Colonic mucosa (tissue), 4 donors: ENCODE data around the gene MAP3K1. TPM values are rescaled to one million over a fixed set of nuclear protein-coding genes. Genes with fewer than 3 reads are reported as not detected.
A peak's percentile ranks its signal among the peaks of the same experiment; 100 is the strongest.
"Not testable (repeated sequence)": the region's sequence is repeated elsewhere in the genome, so short reads cannot be mapped to it uniquely, and the experiment has no call there.

Experiments used
- DNase-seq: peaks from one replicate; pipeline ENCODE4 v3.0.0-alpha.2; 2020
- H3K27ac ChIP-seq: fragments of 200-600 bp; one replicate; pipeline ENCODE4 v1.8.0; 2021
- H3K27me3 ChIP-seq: fragments of 200-600 bp; one replicate; pipeline ENCODE4 v1.8.0; 2021
- H3K36me3 ChIP-seq: fragments of 200-600 bp; one replicate; pipeline ENCODE4 v1.8.0; 2021
- H3K4me1 ChIP-seq: fragments of 200-600 bp; one replicate; pipeline ENCODE4 v1.8.0; 2021; ENCODE audit warnings: mild to moderate bottlenecking
- H3K4me3 ChIP-seq: fragments of 200-600 bp; one replicate; pipeline ENCODE4 v1.8.0; 2021
- H3K9ac ChIP-seq, 2 donors: one replicate each; pipeline ENCODE4 v1.7.0; 2013; ENCODE audit warnings: control low read depth in 2 of 2, low read depth in 2 of 2, low read length in 2 of 2
- H3K9me3 ChIP-seq: fragments of 200-600 bp; one replicate; pipeline ENCODE4 v1.8.0; 2021
- intact Hi-C: fragments of 100-400 bp; cut with DNase I; formaldehyde crosslinking; loops from one replicate; pipeline ENCODE4 v1.14.1; 2022
- total RNA-seq, 2 donors: library from RNA; stranded (reverse); fragmentation: NEBNext Ultra II Directional in 1 of 2; extraction: Animal tissue kit (Norgen Biotek cat#: 25700) in 1 of 2; gene quantifications; one replicate each; pipeline ENCODE4 v1.2.1, GENCODE V29; 2021
- TF ChIP-seq, protein P1 (sequence below): fragments of 200-600 bp; IDR thresholded peaks from one replicate; pipeline ENCODE4 v1.8.0; 2022; ENCODE audit warnings: antibody characterized with exemption, mild to moderate bottlenecking
- donor health status: healthy.
- donor health status: DM: no; HTN: no; CAD: no.
- donor health status: DM: no; HTN: no; CAD: no.

Gene MAP3K1
- total RNA-seq, 2 donors from 2014 or later: 12.2 to 12.6 TPM

DNA sequence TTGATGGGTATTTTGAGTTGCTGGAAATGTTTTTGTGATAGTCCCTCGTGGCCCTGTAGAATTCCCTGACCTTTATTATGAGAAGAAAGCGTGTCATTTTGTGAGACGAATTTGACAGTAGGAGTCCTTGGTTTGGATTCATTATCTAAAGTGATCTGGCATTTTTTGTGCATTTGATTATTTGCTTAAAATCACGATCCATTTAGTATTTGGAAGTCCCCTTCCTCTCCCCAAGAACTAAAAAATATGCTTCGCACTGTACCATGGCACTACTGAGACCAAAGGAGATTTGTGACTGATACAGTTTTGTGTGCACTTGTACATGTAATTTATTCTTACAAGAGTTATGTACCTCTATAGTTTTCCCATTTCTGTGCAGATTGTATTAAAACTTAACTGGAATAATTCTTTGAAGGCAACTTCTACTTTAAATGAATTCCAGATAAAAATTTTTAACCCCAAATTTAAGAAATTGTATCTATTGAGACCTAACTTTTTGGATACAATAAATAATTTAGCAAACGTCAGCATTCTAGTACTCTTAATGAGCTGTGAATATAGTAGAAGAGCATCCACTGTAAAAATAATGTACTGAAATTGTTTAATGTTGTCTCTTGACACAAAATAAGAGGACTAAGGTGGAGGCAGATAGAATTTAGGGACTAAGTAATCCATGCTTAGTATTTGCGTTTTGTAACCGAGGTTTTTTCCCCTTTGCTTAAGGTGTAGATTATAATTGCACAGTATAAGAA, 2.1 kb downstream of the MAP3K1 start:
- Histone ChIP-seq H3K9me3 (no peaks in the 10 kb centered on the region), H3K27me3 (no peaks in the 10 kb centered on the region), H3K27ac (peak overlapping the region; percentile 93), H3K36me3 (no peaks in the 10 kb centered on the region), H3K9ac (peak overlapping the region; percentile 93 to 94), H3K4me1 (peaks cover 3% of the 10 kb centered on the region), H3K4me3 (peak overlapping the region; percentile 92)
- no peak for DNase-seq
- TF ChIP-seq, protein P1, sequence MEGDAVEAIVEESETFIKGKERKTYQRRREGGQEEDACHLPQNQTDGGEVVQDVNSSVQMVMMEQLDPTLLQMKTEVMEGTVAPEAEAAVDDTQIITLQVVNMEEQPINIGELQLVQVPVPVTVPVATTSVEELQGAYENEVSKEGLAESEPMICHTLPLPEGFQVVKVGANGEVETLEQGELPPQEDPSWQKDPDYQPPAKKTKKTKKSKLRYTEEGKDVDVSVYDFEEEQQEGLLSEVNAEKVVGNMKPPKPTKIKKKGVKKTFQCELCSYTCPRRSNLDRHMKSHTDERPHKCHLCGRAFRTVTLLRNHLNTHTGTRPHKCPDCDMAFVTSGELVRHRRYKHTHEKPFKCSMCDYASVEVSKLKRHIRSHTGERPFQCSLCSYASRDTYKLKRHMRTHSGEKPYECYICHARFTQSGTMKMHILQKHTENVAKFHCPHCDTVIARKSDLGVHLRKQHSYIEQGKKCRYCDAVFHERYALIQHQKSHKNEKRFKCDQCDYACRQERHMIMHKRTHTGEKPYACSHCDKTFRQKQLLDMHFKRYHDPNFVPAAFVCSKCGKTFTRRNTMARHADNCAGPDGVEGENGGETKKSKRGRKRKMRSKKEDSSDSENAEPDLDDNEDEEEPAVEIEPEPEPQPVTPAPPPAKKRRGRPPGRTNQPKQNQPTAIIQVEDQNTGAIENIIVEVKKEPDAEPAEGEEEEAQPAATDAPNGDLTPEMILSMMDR: no peak
- intact Hi-C loops: no loop called here

DNA sequence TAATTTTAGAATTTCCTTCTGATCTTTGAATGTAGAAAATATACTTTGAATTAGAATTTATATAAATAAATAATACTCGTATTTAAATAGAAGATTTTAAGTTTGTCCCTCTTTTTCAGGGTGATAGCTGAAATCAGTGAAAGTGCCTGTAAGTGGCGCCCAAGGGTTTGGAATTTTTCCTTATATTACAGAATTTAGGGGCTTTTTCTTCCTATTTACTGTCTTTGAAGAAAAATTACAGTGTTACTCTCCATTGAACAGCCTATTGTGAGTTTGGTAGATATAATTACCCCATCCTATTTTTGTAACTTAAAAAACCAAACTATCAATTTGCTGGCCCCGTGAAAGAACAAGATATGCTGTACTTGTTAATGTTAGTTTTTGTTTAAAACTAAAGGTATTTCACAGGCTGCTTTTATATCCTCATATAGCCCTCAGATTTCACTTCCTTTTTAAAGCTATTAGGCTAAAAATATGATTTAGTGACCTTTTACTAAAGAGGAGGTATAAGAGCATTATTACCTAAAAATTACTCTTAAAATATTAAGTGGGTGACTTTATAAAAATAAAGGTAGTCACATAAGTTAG, 3.2 kb downstream of the MAP3K1 start:
- peaks cover 3% of the 10 kb centered on the region for H3K4me1 ChIP-seq
- H3K9ac ChIP-seq: no peak overlapping the region
- H3K27ac ChIP-seq: no peak overlapping the region

DNA sequence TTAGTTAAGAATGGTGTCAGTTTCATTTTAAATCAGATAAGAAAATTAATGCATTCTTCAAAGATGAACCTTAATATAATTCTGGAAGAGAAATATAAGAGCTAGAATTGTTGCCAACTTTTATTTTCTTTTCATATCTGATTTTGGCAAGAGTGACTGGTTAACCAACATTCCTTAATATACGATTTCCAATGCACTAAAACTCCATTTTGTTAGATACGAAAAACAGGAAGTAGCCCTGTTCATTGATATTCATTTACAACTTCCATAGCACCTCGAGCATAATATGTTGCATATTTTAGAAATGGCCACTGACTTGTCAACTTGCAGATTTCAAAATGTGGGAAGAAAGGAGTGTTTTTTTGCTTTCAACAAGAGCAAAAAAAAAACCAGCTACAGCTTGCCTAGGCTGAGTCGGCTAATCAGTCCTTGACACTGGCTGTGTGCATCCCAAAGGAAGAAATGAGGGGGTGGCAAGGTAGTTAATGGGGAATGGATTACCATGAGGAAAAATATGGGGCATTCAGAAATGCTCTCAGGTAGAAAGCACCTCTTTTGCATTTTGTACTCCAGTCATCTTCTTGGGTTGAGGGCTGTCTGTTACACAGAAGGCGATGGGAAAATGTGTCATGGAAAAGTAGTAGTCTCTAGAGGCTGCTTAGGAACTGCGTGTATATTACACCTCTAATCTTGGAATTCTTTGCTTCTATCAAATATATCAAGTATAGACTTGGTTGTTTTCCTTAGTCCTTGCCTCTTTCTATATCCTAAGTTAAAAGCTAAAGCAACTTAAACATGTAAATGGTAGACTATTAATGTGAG, 3.9 kb downstream of the MAP3K1 start:
- H3K9ac ChIP-seq: no peak overlapping the region
- DNase-seq: no peak
- H3K4me3 ChIP-seq: peak overlapping the region; percentile 3
- no peaks in the 10 kb centered on the region for H3K9me3 ChIP-seq
- no peaks in the 10 kb centered on the region for H3K27me3 ChIP-seq
- intact Hi-C loops: no loop called here
- no peaks in the 10 kb centered on the region for H3K36me3 ChIP-seq
- TF ChIP-seq, protein P1: no peak
- no peak overlapping the region for H3K27ac ChIP-seq
- peaks cover 3% of the 10 kb centered on the region for H3K4me1 ChIP-seq

More for the DNA sequence above, 3.2 kb downstream of the MAP3K1 start:
- Histone ChIP-seq H3K36me3 (no peaks in the 10 kb centered on the region), H3K9me3 (no peaks in the 10 kb centered on the region), H3K27me3 (no peaks in the 10 kb centered on the region), H3K4me3 (no peak overlapping the region)
- intact Hi-C loops: no loop called here
- TF ChIP-seq, protein P1: no peak
- no peak for DNase-seq

DNA sequence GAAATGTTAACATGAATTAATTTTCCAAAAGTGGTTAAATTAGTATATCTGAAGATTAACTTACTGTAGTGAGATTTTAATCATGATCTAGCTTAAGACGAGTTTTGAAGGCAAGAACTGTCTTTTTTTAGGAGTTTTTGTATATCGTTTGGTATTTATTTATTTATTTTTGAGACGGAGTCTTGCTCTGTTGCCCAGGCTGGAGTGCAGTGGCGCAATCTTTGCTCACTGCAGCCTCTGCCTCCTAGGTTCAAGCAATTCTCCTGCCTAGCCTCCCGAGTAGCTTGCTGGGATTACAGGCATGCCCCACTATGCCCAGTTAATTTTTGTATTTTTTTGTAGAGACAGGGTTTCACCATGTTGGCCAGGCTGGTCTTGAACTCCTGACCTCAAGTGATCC, 6.5 kb downstream of the MAP3K1 start:
- H3K4me1 ChIP-seq, H3K27me3 ChIP-seq, H3K27ac ChIP-seq, DNase-seq, H3K9me3 ChIP-seq, H3K9ac ChIP-seq, H3K36me3 ChIP-seq, H3K4me3 ChIP-seq, intact Hi-C loops: not testable (repeated sequence)

DNA sequence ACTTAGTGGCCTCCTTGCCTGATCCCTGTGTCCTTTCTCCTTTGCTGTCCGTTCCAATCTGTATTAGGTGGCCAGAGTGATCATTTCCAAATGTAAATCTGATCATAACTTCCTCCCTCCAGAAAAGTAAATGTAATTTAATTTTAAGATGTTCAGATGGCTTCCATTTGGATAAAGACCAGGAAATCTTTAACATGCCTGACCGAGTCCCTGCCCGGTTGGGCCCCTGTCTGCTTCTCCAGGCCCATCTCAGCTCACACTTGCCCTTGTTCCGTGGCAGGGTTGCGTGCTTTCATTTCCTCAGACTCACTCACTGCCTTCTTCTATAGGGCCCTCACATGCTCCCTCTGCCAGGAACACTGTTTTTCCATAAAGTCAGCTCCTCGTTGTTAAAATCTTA, 7.6 kb downstream of the MAP3K1 start:
- intact Hi-C loops: no loop called here
- Histone ChIP-seq H3K27ac (no peak overlapping the region), H3K9me3 (no peaks in the 10 kb centered on the region), H3K27me3 (no peaks in the 10 kb centered on the region), H3K36me3 (no peaks in the 10 kb centered on the region), H3K9ac (no peak overlapping the region), H3K4me1 (no peaks in the 10 kb centered on the region), H3K4me3 (no peak overlapping the region)
- DNase-seq: no peak
- TF ChIP-seq, protein P1: no peak
